ENCODE data around the gene RNF144A. TPM values are rescaled to one million over a fixed set of nuclear protein-coding genes. Genes with fewer than 3 reads are reported as not detected.

Gene RNF144A
- total RNA-seq, 1 experiment from 2014 or later: 10.6 TPM

- H3K4me2 ChIP-seq (ENCODE audit: insufficient read depth, insufficient read length, low read length): no peak overlapping the region
- H3K27me3 Mint-ChIP-seq (ENCODE audit: low read depth): no peaks in the 10 kb centered on the region
- H3T11ph ChIP-seq (ENCODE audit: low read length): no peak overlapping the region
- peak overlapping the region in 2 of 3 experiments; percentile 6 to 65; a peak in 2 of 7 replicates for H3K27ac Mint-ChIP-seq
- no peak overlapping the region for H2BK20ac ChIP-seq (ENCODE audit: low read depth, low read length, poor library complexity, severe bottlenecking)
- no peak overlapping the region for H3K4me3 Mint-ChIP-seq
- H3K56ac ChIP-seq (ENCODE audit: insufficient read length, low read depth, low read length): no peak overlapping the region
- H3K9ac ChIP-seq (ENCODE audit: extremely low read depth, insufficient read length, low read length): no peak overlapping the region
- H2AK5ac ChIP-seq (ENCODE audit: insufficient read length, low read length): no peak overlapping the region
- DNase-seq: no peak
- no peak overlapping the region for H3K14ac ChIP-seq (ENCODE audit: insufficient read depth, low read length)
- H4K91ac ChIP-seq (ENCODE audit: insufficient read length, low read depth, low read length): no peak overlapping the region
- no peaks in the 10 kb centered on the region for H3K23me2 ChIP-seq (ENCODE audit: insufficient read length, low read depth, low read length, poor library complexity, severe bottlenecking)
- H4K20me1 ChIP-seq (ENCODE audit: control insufficient read depth, insufficient read depth, insufficient read length): no peaks in the 10 kb centered on the region
- H3K36me3 Mint-ChIP-seq (ENCODE audit: insufficient read depth in 1 of 3, low read depth in 3 of 3): no peaks in the 10 kb centered on the region
- H2BK15ac ChIP-seq (ENCODE audit: low read depth, low read length): no peak overlapping the region
- peaks cover 7 to 14% of the 10 kb centered on the region in 2 experiments for H3K4me1 Mint-ChIP-seq
- H4K5ac ChIP-seq (ENCODE audit: insufficient read length, low read depth, low read length): no peak overlapping the region
- H3K79me1 ChIP-seq (ENCODE audit: insufficient read depth, low read depth, low read length, poor library complexity, severe bottlenecking): no peaks in the 10 kb centered on the region
- no peak overlapping the region for H3K23ac ChIP-seq (ENCODE audit: insufficient read length, low read depth, low read length)
- H4K8ac ChIP-seq (replicated peaks; ENCODE audit: insufficient read length, low read depth, low read length): no peak overlapping the region
- TF ChIP-seq CTCF (conservative IDR thresholded peaks at IDR 0.05): no peak
- no peaks in the 10 kb centered on the region for H3K79me2 ChIP-seq (ENCODE audit: insufficient read depth, low read length)
- no peak overlapping the region for H3K18ac ChIP-seq (ENCODE audit: insufficient read length, low read depth, low read length)
- no peak overlapping the region for H2BK5ac ChIP-seq (ENCODE audit: insufficient read length, low read length)
- H3K27ac ChIP-seq (ENCODE audit: insufficient read length, low read depth, low read length): no peak overlapping the region
- no peaks in the 10 kb centered on the region for H3K27me3 ChIP-seq (ENCODE audit: insufficient read depth, low read length)
- WGBS (ENCODE audit: extremely low coverage, insufficient read length, low lambda C conversion rate): no CpG with 5 or more reads among the region's 10 CpGs
- no peak overlapping the region for H2BK12ac ChIP-seq (ENCODE audit: insufficient read length, low read depth, low read length)
- no peaks in the 10 kb centered on the region for H3K9me3 ChIP-seq (ENCODE audit: control insufficient read depth, low read depth, low read length)
- peaks cover 3% of the 10 kb centered on the region; the same call in 1 of the 2 replicates for H3K4me1 ChIP-seq (ENCODE audit: insufficient read depth, low read length)
- H3K4ac ChIP-seq (ENCODE audit: low read depth, low read length): no peak overlapping the region
- H2AFZ ChIP-seq (ENCODE audit: low read length): no peak overlapping the region
- no peak overlapping the region for H2BK120ac ChIP-seq (ENCODE audit: low read depth, low read length, poor library complexity, severe bottlenecking)
- no peaks in the 10 kb centered on the region for H3K9me3 Mint-ChIP-seq
Observed at GRCh38 chr2:7010391-7011054, 93.3 kb downstream of the RNF144A start.

Measured in H9 (cell line).